GM19395 (cell line): ENCODE measurements around the gene LENEP.
"Not testable (repeated sequence)": the region's sequence is repeated elsewhere in the genome, so short reads cannot be mapped to it uniquely, and the experiment has no call there.

Experiments used
- ATAC-seq: cut with Tn5 transposase; IDR thresholded peaks from one replicate; pipeline ENCODE4 v1.9.1; 2021; ENCODE audit warnings: mild to moderate bottlenecking, moderate library complexity; ENCODE audit not compliant: unreplicated experiment

LENEP gene

GRCh38 chr1:154974808-154975408, 18.5 kb upstream of the LENEP start:
- ATAC-seq = peak; percentile 55

DNA sequence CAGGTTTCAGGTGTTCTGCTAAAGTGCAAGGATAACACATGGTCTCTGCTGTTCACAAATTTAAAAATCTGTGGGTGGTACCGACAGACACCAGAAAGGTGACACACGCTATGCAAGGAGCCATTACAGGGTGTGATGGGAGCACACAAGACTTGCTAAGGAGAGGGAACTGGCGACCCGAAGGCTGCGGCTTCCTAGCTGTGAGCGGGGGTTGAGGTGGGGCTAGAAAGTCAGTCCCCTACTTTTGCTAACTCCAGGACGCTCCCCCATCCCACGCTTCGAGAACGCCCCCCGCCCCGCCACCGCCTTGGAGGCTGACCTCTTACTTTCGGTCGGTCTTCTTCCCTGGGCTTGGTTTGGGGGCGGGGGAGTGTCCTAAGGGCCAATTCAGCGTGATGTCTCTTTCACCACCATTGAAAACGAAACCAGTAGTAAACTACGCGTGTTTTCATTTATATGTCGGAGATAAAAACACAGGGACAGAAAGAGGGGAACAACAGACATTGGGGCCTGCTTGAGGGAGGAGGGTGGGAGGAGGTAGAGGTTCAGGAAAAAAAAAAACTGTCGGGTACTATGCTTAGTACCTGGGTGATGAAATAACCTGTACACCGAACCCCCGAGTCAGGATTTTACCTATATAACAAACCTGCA, 17.9 kb upstream of the LENEP start:
- ATAC-seq = no peak

GRCh38 chr1:154977762-154978161, 15.6 kb upstream of the LENEP start:
- ATAC-seq = not testable (repeated sequence)

- ATAC-seq = no peak
Measured at GRCh38 chr1:154978360-154978759, 15.0 kb upstream of the LENEP start.

DNA sequence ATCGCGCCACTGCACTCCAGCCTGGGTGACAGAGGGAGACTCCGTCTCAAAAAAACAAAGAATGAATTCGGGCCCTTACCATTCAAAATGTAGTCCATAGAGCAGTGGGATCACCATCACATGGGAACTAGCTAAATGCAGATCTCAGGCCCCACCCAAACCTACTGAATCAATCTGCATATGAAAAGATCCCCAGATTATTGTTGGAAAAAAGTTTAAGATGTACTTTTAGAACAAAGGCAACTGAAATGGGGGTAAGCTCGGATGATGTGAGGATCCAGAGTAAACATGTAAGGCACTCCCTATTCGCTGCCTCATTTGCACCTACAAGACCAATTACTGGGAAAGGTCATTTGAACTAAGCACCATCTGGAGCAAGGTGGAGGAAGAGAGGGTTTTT, 11.0 kb upstream of the LENEP start:
- no peak for ATAC-seq

DNA sequence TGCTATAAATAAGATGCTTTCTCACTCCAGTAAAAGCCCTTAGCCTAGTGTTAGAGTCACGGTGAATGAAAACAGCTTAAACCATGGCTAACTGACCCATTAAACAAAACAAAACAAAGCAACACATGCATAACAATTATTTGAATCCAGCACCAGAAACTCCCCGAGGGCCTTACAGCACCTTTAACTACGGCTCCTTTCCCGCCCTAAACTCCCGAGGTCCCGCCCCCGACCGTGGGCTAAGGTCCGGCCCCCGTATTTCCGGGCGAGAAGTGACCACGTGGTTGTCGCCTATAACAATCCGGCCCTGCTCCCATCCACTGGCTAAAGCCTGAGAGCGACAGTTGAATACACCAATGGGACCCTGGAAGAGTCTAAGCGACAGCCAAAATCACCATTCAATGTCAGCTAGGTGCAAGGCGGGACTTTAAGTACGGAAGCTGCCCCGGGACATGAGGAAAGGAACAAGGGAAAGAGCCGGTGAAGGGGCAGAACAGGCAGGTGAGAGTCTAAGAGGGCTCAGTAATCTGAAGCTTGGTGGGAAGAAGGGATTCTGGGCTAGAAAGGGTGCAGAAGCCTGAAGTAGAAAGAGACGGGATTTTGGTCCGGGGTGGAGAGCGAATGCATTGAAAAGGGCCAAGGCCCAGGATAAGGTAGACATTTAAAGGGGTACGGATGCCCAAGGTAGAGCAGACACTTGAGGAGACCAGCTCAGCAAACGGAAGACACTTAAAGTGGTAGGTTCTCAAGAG, 10.3 kb upstream of the LENEP start, which contains the start of gene FLAD1:
FLAD1 (plus strand) TSS at position 448 of the 752 bp plus-strand sequence. CDS start 351 bp downstream, outside the sequence.
- peak; percentile 97 for ATAC-seq

- ATAC-seq = no peak
Measured at GRCh38 chr1:154983776-154984466, 9.5 kb upstream of the LENEP start.

GRCh38 chr1:154986736-154987135, 6.7 kb upstream of the LENEP start:
- not testable (repeated sequence) for ATAC-seq

- ATAC-seq = no peak
Measured at GRCh38 chr1:154987326-154987725, 6.1 kb upstream of the LENEP start.

- no peak for ATAC-seq
Measured at GRCh38 chr1:154988058-154988954, 5.1 kb upstream of the LENEP start.

- no peak for ATAC-seq
Measured at GRCh38 chr1:154989195-154989860, 4.1 kb upstream of the LENEP start.

DNA sequence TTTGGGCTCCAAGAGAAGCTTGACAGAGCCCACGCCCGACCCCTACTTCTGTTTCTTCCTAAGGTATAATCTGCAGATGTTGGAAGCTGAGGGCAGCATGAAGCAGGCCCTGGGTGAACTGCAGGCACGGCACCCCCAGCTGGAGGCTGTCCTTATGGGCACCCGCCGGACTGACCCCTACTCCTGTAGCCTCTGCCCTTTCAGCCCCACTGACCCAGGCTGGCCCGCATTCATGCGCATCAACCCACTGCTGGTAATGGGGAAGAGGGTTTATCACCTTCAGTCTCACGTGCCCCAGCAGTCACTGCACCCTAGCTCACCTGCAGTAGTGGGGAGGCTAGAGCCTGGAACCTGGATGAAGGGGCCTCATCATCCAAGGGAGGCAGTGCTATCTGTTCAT, 3.1 kb upstream of the LENEP start:
- ATAC-seq = no peak

- no peak for ATAC-seq
Measured at GRCh38 chr1:154992721-154993571, 440 bp upstream of the LENEP start.

GRCh38 chr1:154994269-154994587, 842 bp downstream of the LENEP start:
- no peak for ATAC-seq

DNA sequence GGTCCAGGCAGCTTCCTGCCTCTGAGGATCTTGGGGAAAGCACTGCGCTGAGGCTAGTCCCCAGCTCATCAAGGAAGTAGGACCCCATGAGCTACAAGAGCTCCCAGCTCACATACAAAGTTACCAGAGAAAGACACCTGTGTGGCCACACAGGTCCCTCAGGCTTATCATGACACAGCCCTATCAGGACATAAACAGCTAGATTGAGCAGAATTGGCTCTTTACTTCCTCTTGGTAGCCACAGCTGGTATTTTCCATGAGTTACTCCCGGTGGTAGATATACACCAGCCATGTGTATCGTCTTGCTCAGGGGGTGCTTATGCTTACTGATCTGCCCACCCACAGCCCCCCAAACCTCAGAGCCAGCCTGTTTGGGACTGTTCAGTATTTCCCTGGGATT, 1.2 kb downstream of the LENEP start:
- ATAC-seq = no peak

DNA sequence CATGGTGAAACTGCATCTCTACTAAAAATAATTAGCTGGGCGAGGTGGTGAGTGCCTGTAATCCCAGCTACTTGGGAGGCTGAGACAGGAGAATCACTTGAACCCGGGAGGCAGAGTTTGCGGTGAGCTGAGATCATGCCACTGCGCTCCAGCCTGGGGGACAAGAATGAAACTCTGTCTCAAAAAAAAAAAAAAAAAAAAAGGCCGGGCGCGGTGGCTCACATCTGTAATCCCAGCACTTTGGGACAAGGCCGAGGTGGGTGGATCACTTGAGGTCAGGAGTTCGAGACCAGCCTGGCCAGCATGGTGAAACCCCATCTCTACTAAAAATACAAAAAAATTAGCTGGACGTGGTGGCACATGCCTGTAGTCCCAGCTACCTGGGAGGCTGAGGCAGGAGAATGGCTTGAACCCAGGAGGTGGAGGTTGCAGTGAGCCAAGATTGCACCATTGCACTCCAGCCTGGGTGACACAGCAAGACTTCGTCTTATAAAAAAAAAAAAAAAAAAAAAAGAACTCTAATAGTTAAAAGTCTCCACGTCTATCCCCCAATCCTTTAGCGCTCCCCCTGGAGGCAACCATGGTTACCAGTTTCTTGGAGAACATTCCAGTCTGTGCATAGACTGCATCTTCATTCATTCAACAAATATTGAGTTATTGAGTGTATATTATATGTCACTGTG, 2.1 kb downstream of the LENEP start:
- not testable (repeated sequence) for ATAC-seq

- ATAC-seq = no peak
Measured at GRCh38 chr1:154996966-154997701, 3.7 kb downstream of the LENEP start.
